NCI-H2171 (cell line): ENCODE results near the gene CAMKK2.
A peak's percentile ranks its signal among the peaks of the same experiment; 100 is the strongest.
"Not testable (repeated sequence)": the region's sequence is repeated elsewhere in the genome, so short reads cannot be mapped to it uniquely, and the experiment has no call there.

ENCODE experiments used
- DNase-seq: peaks from one replicate; lab custom pipeline; 2025; lab: John Stamatoyannopoulos, UW

The CAMKK2 gene

DNA sequence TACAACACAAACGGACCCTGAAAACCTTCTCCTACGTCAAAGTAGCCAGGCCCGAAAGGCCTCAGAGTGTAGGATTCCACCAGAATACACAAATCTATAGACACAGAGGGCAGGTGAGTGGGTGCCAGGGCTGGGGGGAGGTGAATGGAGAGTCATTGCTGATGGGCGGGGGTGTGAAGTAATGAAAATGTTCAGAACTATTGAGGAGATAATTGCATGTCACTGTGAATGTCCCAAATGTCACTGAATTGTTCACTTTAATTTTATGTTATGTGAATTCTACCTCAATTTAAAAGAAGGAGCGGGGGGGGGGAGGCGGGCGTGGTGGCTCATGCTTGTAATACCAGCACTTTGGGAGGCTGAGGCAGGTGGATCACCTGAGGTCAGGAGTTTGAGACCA, 50.6 kb downstream of the CAMKK2 start:
- no peak for DNase-seq

- DNase-seq, result no peak
These were observed 51.5 kb downstream of the CAMKK2 start for GRCh38 chr12:121245031-121245430.

DNA sequence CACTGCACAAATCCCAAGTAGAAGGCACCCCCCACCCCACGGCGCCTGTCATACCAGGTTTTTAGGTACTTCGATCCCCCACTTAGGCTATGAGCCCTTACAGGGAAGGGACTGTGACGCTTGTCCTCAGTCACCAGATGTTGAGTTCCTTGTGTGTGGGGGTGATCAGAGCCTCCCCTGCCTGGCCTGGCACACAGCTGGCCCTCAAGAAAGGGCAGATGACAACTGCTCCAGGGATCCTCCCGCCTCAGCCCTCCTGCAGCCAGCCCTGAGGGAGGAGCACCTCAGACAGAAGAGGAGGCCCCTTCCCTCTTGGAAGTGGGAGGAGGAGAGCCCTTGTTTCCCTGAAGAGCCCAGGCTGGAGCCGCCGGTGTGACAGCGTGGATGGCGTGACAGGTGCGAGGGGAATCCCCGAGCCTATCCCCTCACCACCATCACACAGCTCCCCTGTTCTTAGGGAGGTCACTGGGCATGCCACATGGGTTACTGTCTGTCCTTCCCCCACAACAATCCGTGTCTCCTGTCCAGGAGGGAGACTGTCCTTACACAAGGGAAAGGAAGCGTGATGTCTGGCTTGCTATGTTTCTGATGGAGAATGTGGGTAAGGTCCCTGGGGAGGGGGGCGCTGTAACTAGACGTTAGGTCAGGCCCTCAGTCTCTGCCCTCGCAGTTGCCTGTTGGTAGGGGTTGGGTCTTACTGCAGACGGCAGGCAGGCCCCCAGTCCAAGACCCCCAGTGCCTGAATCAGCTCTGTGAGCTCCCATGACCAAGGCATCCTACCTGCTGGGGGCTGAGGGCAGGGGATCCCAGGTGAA, 55.1 kb downstream of the CAMKK2 start:
- no peak for DNase-seq

- DNase-seq, result no peak
These were observed 55.9 kb downstream of the CAMKK2 start for GRCh38 chr12:121240484-121241101.

DNA sequence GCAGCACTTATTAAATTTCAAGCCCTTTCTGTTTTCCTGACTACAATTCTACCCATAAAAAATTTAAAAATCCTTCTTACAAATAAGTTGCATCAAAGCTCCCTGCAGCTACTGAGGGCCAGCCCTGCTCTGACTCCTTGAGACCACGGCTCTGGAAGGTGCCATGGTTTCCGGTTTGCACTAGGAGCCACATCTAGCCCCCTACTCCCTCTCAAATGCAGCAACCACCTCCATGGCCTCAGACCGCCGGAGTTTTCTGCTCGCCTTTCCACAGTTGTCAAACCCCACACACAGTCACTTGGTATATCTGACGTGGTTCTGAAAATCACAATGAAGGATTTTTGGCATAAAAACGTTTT, 56.5 kb downstream of the CAMKK2 start:
- DNase-seq, result no peak

- no peak for DNase-seq
These were observed 57.0 kb downstream of the CAMKK2 start for GRCh38 chr12:121239351-121240061.

GRCh38 chr12:121238604-121239350, 57.7 kb downstream of the CAMKK2 start:
- no peak for DNase-seq

- no peak for DNase-seq
These were observed 58.4 kb downstream of the CAMKK2 start for GRCh38 chr12:121238086-121238485.

DNA sequence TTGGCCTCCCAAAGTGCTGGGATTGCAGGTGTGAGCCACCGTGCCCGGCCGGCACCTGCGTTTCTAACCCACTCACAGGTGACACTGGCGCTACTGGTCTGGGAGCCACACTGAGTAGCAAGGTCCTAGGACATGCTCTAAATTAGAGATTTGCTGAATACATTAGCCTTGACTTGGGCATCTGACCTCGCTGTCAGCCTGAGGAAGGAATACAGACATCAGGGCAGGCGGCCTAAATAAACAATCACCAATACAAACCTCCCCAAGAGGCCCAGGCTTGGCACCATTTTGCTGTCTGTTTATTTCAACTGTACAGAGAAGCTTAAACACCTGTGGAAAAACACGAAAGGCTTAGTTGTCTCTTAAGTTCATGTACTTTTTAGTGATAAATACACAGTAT, 59.1 kb downstream of the CAMKK2 start:
- DNase-seq, result no peak

- DNase-seq, result no peak
These were observed 59.7 kb downstream of the CAMKK2 start for GRCh38 chr12:121236776-121237175.

DNA sequence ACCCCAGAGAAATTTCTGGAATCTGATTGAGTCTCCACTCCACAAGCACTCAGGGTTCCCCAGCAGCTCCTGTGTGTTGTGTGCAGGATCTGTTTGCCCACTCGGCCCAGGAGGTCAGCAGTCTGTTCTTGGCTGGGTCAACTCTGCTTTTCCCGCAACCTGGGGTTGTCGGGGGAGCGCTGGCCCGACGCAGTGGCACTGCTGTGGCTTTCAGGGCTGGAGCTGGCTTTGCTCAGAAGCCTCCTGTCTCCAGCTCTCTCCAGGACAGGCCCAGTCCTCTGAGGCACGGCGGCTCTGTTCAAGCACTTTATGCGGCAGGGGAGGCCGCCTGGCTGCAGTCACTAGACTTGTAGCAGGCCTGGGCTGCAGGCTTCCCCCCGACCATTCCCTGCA, 62.9 kb downstream of the CAMKK2 start:
- no peak for DNase-seq

- DNase-seq, result no peak
These were observed 63.4 kb downstream of the CAMKK2 start for GRCh38 chr12:121232977-121233627.

DNA sequence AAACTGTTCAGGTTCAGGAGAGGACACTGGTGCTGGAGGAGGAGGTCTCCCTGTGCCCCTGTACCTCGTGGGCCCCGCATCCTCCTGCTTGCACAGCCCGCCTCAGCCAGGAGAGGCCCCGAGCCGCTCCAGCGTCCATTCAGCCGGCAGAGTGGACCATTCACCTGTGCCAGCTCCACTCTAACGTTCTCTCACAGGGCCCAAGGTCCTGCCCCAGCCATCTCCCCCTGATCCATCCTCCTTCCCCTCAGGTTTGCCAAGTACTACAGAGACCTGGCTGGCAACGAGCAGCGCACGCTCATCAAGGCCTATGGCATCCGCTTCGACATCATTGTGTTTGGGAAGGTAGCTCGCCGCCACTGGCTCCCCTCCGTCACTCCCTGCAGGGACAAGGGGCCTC, 64.3 kb downstream of the CAMKK2 start:
- no peak for DNase-seq

GRCh38 chr12:121230538-121230907, 66.0 kb downstream of the CAMKK2 start:
- no peak for DNase-seq

DNA sequence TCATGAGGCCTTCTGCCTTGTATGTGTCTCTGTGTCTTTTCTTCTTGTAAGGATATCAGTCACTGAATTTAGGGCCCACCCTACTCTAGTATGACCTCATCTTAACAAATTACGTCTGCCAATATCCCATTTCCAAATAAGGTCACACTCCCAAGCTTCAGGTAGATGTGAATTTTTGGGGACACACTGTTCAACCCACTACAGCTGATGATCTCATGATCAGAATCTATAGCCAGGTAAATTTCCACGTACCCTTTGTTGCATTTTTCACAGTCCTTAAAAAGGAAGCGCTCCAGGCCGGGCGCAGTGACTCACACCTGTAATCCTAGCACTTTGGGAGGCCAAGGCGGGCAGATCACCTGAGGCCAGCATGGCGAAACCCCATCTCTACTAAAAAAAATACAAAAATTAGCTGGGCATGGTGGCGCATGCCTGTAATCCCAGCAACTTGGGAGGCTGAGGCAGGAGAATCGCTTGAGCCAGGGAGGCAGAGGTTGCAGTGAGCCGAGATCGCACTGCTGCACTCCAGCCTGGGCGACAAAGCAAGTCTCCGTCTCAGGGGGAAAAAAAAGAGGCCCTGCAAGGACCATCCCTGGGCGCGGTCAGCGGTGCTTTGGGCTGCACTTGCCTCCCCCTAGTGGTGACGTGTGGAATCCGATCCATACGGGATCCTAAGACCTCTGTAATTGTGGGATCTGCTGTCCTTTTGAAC, 66.5 kb downstream of the CAMKK2 start:
- DNase-seq, result peak; percentile 42

DNA sequence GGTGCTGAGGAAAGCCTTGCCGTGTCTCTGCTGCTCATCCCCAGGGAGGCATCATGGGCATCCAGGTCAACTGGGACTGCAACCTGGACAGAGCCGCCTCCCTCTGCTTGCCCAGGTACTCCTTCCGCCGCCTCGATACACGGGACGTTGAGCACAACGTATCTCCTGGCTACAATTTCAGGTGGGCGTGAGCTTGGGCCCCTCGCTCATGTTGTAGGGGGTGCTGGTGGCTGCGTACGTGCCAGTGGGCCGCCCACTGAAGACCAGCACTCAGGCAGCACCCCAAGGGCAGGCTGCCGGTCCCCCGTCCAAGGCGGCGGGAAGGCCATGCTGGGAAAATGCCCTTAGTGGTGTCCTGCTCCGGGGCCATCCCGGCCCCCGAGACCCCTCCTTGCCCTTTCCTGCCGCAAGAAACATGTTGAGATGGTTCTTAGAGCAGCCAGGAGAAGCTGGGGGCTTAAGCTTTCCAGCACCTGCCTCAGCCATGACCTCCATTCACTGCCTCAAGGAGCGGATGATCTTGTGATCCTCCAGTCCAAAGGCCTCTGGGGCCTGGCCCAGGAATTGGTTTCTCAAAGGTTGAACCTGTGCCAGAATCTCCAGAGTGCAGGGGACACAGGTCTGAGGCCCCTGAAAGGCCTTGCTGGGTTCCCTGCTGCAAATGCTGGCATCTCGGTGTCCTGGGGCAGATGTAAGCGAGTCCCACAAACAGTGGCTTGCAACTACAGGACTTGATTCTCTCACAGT, 67.4 kb downstream of the CAMKK2 start:
- no peak for DNase-seq

DNA sequence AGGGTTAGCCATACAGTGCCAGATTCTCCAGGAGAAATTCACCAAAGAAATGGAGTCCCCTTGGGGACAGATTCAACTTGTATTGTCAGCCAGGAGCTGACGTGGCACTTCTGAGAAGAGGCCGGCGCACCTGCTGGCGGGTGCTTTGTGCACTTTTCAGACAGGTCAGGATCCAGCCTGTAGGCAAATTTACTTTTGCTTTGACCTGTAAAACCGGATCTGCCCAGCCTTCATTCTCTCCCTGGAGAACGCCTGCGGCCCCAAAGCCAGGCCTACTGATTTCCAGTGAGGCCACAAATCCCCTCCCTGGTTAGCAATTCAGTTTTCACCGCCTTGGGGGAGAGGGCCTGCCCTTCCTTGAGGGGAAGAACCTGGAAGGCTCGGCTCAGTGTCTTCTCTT, 69.2 kb downstream of the CAMKK2 start:
- DNase-seq, result no peak

GRCh38 chr12:121226871-121227270, 69.6 kb downstream of the CAMKK2 start:
- not testable (repeated sequence) for DNase-seq

DNA sequence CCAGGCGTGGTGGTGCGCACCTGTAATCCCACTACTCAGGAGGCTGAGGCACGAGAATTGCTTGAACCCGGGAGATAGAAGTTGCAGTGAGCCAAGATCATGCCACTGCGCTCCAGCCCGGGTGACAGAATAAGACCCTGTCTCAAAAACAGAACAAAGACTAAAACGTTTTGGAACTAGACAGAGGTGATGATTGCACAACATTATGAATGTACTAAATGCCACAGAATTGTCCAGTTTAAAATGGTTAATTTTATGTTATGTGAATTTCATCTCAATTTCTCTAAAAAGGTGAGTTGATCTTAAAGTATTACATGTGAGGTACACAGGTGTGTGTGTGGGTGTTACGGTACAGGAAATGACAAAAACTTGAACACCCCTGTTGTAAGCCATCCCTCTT, 70.1 kb downstream of the CAMKK2 start:
- DNase-seq, result no peak

GRCh38 chr12:121224591-121224990, 71.9 kb downstream of the CAMKK2 start:
- DNase-seq, result no peak
